ENCODE results near the gene ENTREP1.
"Not testable (repeated sequence)": the region's sequence is repeated elsewhere in the genome, so short reads cannot be mapped to it uniquely, and the experiment has no call there.

Gene ENTREP1

GRCh38 chr9:69376651-69377050 is 51.6 kb downstream of the ENTREP1 start:
- DNase-seq = no peak

- no peak for DNase-seq
These were observed 52.3 kb downstream of the ENTREP1 start for GRCh38 chr9:69377291-69377690.

DNA sequence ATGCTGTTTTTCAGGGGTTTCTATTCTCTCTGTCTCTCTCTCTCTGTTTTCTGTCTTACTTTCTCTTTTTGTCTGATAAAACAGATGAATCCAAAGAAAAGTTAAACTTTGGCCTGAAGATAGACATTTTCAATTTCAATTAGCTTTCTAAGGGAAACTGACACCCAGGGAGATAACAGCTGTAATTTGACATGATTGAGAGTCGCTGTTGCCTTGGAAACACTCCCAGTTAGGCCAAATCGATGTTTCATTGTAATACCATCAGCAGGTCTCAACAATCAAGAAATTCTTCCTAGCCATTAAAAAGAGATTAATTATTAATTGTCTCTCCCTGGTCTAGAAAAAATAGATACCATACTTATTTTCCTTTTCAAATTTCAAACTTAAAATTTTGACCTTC is 53.0 kb downstream of the ENTREP1 start:
- no peak for DNase-seq

DNA sequence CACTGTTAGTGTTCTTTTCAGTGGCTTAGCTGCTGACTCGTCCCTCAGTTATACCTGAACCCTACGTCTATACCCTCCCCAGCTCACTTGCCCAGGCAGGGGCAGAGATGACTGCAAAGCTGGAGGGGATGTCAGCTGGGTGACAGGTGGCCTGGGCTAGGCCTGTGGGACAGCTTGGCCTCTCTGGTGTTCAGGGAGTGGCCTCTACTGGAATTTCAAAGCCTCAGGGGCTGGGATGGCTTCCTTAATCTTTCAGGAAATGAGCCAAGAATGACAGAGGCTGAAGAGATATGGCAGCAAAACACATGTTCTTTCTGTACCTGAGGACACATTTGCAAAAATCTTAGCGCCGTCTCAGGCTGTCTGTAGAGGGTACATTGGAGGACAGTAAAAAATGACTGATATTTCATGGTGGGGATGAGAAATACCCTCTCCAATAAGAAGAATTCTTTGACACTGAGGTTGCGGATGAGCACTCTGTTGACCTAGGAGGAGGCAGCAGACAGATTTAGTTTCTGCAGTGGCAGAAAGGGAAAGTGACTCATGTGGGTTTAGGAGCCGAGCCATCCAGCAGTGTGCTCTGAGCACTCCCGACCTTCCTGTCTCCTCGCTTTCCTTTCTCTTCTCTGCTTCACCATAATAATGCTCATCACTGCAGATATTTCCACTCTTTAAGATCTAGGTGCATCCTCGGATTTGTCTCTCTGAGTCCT is 54.4 kb downstream of the ENTREP1 start:
- no peak for DNase-seq

DNA sequence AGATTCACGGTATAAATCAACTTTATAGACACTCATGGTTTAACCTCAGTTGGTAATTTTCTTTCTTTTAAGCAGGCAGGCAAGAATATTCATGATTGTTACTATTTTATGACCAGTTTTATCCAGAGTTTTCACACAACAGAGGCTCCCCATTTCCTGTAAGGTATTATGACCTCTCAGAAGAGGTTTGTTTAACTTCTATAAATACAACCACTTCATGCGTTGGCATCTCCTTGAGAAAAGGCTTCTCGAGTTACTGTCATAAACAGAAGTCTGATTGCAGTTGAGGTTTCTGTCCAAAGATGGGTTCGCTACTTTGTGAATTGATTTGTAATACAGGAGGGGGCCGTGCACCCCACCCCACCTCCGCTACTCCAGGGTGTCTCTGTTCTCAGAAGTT is 55.3 kb downstream of the ENTREP1 start:
- DNase-seq = no peak

DNA sequence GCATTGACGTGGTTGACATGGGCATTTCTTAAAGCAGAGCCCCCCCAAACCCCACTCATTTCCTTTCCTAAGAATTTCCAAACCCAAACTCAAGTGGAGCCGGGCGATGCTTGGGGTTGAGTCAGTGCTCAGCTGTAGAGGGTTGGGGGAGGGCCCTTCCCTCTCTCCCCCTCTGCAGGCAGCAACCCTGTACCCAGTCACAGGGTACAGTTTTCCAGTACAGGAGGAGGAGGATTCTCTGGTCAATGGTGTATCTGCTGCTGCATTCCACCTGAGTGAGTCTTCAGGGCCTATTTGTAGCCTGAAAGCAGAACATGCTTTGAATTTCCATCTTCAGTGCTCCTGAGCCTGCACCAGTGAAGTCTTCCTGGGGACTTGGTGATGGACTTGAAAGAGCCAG is 55.8 kb downstream of the ENTREP1 start:
- DNase-seq = no peak

GRCh38 chr9:69382135-69382534 is 57.1 kb downstream of the ENTREP1 start:
- no peak for DNase-seq

GRCh38 chr9:69385581-69386033 is 60.6 kb downstream of the ENTREP1 start:
- no peak for DNase-seq

- DNase-seq = no peak
These were observed 61.6 kb downstream of the ENTREP1 start for GRCh38 chr9:69386651-69387050.

- DNase-seq = no peak
These were observed 63.6 kb downstream of the ENTREP1 start for GRCh38 chr9:69388596-69388995.

- DNase-seq = no peak
These were observed 64.5 kb downstream of the ENTREP1 start for GRCh38 chr9:69389437-69389995.

- DNase-seq = no peak
These were observed 66.5 kb downstream of the ENTREP1 start for GRCh38 chr9:69391487-69391886.

DNA sequence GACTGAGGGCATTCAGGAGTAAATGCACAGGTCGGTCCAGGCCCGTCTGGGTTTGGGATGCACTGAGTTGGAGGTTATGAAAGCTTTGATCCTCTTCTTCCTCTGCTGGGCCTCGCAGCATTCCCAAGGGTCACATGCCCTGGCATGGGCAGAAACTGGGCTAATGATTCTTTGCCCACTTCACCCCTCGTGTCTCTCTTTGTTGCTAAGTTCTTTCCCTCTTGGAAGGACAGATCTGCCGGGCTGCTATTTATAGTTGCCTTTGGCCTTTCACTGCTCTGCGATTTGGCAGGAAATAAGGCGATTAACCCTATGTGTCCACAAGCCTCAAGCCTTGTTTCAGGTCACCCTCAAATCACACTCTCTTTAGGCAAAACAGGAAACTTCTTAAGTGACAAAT is 66.9 kb downstream of the ENTREP1 start:
- no peak for DNase-seq

GRCh38 chr9:69392826-69393225 is 67.8 kb downstream of the ENTREP1 start:
- no peak for DNase-seq

GRCh38 chr9:69393425-69393824 is 68.4 kb downstream of the ENTREP1 start:
- no peak for DNase-seq

GRCh38 chr9:69395718-69396117 is 70.7 kb downstream of the ENTREP1 start:
- DNase-seq = no peak

GRCh38 chr9:69396759-69397158 is 71.7 kb downstream of the ENTREP1 start:
- no peak for DNase-seq

GRCh38 chr9:69397384-69398214 is 72.6 kb downstream of the ENTREP1 start:
- no peak for DNase-seq

- no peak for DNase-seq
These were observed 75.5 kb downstream of the ENTREP1 start for GRCh38 chr9:69400470-69400869.

DNA sequence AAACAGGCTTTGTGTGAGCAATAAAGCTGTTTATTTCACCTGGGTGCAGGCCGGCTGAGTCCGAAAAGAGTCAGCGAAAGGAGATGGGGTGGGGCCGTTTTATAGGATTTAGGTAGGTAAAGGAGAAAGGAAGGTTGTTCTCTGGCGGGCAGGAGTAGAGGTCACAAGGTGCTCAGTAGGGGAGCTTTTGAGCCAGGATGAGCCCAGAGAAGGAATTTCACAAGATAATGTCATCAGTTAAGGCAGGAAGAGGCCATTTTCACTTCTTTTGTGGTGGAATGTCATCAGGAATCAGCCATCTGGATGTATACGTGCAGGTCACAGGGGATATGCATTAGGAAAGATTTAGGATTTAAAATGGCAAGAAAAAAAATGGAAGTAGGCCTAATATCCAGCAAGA is 84.9 kb downstream of the ENTREP1 start:
- DNase-seq = not testable (repeated sequence)

DNA sequence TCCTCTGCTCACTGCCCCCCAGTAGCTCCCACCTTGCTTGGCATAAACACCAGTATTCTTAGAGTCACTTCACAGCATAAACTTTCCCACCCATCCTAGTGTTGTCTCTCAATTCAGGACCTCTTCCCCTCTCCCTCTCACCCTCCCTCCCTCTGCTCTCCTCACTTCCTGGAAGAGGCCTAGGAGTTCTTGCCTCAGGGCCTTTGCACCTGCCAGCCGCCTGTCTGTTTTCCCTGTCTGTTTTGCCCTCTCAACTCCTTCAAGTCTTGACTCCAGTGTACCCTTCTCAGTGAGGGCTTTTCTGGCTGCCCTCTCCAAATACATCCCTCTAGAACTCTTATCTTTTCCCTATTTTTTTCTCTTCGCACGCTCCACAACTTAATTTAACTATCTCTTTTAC is 86.2 kb downstream of the ENTREP1 start:
- no peak for DNase-seq

GRCh38 chr9:69411931-69412740 is 87.1 kb downstream of the ENTREP1 start:
- DNase-seq = no peak

DNA sequence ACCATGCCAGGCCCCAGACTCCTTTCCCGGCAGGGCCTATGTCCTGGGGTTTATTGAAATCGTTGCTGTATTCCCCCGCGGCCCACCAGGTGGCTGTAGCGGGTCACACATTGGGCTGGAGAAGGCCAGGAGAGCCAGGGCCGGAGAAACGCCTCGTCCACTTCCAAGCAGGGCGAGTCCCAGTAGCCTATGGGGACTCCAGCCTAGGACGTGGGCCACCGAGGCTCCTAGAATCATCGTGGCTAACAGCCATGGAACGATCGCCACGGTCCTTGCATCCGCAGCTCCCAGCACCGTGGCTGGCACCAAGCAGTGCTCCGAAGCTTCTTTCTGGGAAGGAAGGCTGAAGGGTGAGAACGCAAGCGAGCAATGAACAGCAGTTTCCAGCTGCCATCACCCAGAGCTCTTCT is 87.7 kb downstream of the ENTREP1 start:
- no peak for DNase-seq
